T-helper 1 cell treated with Interleukin-12 subunit alpha and Interleukin-12 subunit beta and Interleukin-4 antibody, amounts not matched to agents 30 μg/mL and 1 μg/mL, for 36 hours (primary cell): Measurements from ENCODE around the gene CCDC192.

Source experiments
- H3K27ac Mint-ChIP-seq: one replicate; pipeline ENCODE4 v1.8.0; 2021; ENCODE audit warnings: mild to moderate bottlenecking, mixed read lengths
- H3K27me3 Mint-ChIP-seq: one replicate; pipeline ENCODE4 v1.8.0; 2021; ENCODE audit warnings: low read depth, mixed read lengths
- H3K36me3 Mint-ChIP-seq: one replicate; pipeline ENCODE4 v1.8.0; 2021; ENCODE audit warnings: low read depth, mixed read lengths
- H3K4me1 Mint-ChIP-seq: one replicate; pipeline ENCODE4 v1.8.0; 2021; ENCODE audit warnings: low read depth, mixed read lengths
- H3K4me3 Mint-ChIP-seq: one replicate; pipeline ENCODE4 v1.8.0; 2021; ENCODE audit warnings: mild to moderate bottlenecking, moderate library complexity, mixed read lengths
- H3K9me3 Mint-ChIP-seq: one replicate; pipeline ENCODE4 v1.8.0; 2021; ENCODE audit warnings: mixed read lengths

Gene CCDC192

DNA sequence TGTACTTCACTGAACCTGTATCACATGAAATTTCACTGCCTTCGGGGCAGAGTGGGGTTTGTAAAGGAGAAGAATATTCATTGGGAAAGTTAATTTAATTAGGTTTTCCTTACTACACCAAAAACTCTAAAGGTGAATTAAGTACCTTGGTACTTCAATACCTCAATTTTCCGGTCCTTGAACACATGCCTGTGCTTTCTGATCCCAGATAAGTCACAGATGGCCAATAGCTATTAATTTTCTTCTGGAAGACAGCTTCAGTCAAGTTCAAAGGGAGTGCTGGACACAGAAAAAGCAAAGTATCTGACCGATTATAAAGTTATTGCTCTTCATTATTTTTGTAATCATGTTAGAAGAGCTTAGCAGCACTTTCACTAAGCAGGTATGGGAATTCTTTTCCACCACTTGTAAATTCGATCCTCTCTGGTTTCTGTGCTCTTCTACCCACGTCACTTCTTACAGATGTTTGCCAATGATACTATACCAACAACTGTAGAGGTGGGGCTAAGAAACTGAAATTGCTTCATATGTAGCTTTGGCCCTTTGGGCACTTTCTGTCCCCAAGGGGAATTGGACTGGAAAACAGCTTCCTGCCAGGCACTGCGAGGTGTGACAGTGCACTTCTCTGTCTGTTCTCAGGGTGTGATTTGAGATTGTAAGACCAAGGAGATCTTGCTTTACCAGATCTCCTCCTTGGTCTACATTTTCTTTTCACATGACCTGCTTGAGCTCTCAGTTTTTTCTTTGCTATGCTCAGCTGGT, 164.0 kb downstream of the CCDC192 start:
- no peak overlapping the region for H3K4me3 Mint-ChIP-seq
- H3K9me3 Mint-ChIP-seq = no peaks in the 10 kb centered on the region
- H3K4me1 Mint-ChIP-seq = no peaks in the 10 kb centered on the region
- H3K27me3 Mint-ChIP-seq = peaks cover 14% of the 10 kb centered on the region
- H3K36me3 Mint-ChIP-seq = no peaks in the 10 kb centered on the region
- no peak overlapping the region for H3K27ac Mint-ChIP-seq

DNA sequence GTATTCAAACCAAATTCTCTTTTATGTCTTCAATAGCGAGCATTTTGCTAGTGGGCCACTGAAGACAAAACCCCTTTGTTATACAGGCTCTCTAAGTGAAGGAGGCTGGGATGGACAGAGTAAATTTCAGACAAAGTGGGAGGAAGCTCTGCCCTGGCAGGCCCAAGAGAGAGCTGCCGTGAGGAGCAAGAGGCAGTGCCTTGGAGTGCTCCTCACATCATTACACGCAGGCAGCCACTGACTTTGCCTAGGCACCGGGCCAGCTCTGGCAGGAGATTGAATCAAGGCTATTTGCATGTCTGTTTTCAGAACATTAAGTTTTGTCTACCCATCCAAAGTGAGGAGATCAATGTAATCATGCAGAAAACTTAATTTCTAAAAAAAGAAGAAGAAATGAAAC, 167.7 kb downstream of the CCDC192 start:
- no peak overlapping the region for H3K27ac Mint-ChIP-seq
- H3K27me3 Mint-ChIP-seq = peaks cover 10% of the 10 kb centered on the region
- H3K4me3 Mint-ChIP-seq = no peak overlapping the region
- H3K36me3 Mint-ChIP-seq = no peaks in the 10 kb centered on the region
- H3K4me1 Mint-ChIP-seq = no peaks in the 10 kb centered on the region
- H3K9me3 Mint-ChIP-seq = no peaks in the 10 kb centered on the region

DNA sequence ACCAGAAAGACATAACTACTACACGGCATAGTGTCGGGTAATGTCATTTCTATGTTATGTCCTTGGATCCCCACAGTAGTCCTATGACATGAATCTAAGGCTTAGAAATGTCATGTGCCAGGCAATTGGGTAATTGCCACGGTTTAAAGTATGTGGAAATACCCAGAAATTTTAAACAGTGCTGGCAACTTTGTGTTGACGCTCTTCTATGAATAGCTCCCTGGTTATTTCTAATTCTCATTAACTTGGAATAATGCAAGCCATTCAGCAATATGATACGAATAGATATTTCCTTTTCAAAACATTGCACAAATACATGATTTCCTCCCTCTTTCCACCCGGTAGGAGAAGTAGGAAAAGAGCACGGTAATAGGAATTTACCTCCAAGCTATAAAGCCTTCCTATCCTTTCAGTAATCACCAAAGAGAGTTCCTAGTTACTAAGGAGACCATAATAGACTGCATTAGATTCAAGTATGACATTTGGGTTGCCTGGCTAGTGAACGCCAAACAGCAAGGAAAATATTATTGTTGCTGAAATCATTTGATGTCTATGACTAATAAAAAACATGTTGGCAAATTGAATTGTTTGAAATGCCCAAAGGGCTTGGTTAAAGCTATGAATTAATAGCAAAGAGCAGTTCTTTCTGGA, 168.4 kb downstream of the CCDC192 start:
- Mint-ChIP-seq H3K36me3 (no peaks in the 10 kb centered on the region), H3K27ac (no peak overlapping the region), H3K4me1 (no peaks in the 10 kb centered on the region), H3K9me3 (no peaks in the 10 kb centered on the region), H3K4me3 (no peak overlapping the region), H3K27me3 (peaks cover 7% of the 10 kb centered on the region)

GRCh38 chr5:127872494-127872893, 169.3 kb downstream of the CCDC192 start:
- Mint-ChIP-seq H3K36me3 (no peaks in the 10 kb centered on the region), H3K4me3 (no peak overlapping the region), H3K27ac (no peak overlapping the region), H3K27me3 (peaks cover 4% of the 10 kb centered on the region), H3K9me3 (no peaks in the 10 kb centered on the region), H3K4me1 (no peaks in the 10 kb centered on the region)

GRCh38 chr5:127875235-127876021, 172.2 kb downstream of the CCDC192 start:
- H3K9me3 Mint-ChIP-seq = no peaks in the 10 kb centered on the region
- H3K27me3 Mint-ChIP-seq = peaks cover 10% of the 10 kb centered on the region
- no peak overlapping the region for H3K4me3 Mint-ChIP-seq
- no peaks in the 10 kb centered on the region for H3K36me3 Mint-ChIP-seq
- H3K27ac Mint-ChIP-seq = no peak overlapping the region
- H3K4me1 Mint-ChIP-seq = no peaks in the 10 kb centered on the region

DNA sequence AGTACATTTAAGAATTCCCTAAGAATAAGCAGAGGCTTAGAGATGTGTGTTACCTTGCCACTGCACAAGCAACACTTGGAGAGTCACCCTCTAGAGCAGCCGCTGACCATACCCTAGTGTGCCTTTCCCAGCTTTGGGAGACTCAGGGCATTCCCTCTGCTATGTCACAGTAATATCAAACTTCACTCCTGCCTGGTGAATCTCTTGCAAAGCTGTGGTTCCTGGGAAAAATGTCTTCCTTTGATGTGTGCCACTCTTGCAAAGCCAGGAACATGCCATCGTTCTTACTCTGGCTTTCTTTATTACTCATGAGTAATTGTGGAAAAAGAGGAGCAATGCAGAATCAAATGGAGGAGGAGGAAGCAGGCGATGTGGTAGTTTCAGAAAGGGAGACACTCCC, 173.2 kb downstream of the CCDC192 start:
- Mint-ChIP-seq H3K27ac (no peak overlapping the region), H3K4me3 (no peak overlapping the region), H3K27me3 (peaks cover 10% of the 10 kb centered on the region), H3K9me3 (no peaks in the 10 kb centered on the region), H3K36me3 (no peaks in the 10 kb centered on the region), H3K4me1 (no peaks in the 10 kb centered on the region)

DNA sequence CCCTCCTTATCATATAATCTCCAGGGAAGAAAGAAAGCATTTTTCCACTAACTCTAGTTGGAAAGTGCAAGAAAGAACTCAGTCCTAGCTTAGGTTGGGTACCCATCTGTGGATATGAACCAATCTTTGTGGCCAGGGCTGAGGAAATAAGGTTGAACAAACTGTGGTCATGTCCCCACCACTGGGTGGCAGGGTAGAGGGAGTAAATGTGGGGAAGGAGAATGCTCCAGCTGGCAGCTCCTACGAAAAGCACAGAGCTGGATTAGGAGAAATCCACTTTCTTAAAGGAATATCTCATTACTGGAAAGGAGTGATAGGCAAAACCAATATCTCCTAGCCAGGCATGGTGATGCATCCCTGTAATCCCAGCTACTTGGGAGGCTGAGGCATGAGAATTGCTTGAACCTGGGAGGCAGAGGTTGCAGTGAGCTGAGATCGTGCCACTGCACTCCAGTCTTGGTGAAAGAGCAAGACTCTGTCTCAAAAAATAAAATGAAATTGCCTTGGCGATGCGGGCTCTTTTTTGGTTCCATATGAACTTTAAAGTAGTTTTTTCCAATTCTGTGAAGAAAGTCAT, 175.1 kb downstream of the CCDC192 start:
- Mint-ChIP-seq H3K4me1 (no peaks in the 10 kb centered on the region), H3K9me3 (no peaks in the 10 kb centered on the region), H3K27ac (no peak overlapping the region), H3K27me3 (peaks cover 14% of the 10 kb centered on the region), H3K36me3 (no peaks in the 10 kb centered on the region), H3K4me3 (no peak overlapping the region)

DNA sequence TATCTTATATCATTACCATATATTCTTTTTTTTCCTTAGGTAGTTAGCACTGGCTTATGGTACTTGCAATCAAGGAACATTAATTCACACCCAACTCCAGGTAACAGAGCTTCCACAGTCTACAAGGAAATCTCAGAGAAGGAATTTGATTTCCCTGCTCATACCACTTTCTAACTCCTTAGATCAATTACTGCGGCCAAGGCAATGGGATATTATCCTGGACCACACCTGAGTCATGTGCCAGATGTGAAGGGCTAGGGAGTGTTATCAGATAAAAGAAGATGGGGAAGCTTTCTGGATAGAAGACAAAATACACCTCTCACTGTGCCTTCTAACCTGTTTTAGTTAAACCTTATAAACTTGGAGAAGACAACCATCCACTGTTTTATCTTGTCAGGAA, 181.2 kb downstream of the CCDC192 start:
- no peaks in the 10 kb centered on the region for H3K9me3 Mint-ChIP-seq
- peaks cover 10% of the 10 kb centered on the region for H3K27me3 Mint-ChIP-seq
- no peak overlapping the region for H3K4me3 Mint-ChIP-seq
- no peak overlapping the region for H3K27ac Mint-ChIP-seq
- H3K4me1 Mint-ChIP-seq = no peaks in the 10 kb centered on the region
- no peaks in the 10 kb centered on the region for H3K36me3 Mint-ChIP-seq

GRCh38 chr5:127885176-127885575, 182.0 kb downstream of the CCDC192 start:
- Mint-ChIP-seq H3K4me1 (no peaks in the 10 kb centered on the region), H3K9me3 (no peaks in the 10 kb centered on the region), H3K27me3 (peaks cover 10% of the 10 kb centered on the region), H3K4me3 (no peak overlapping the region), H3K27ac (no peak overlapping the region), H3K36me3 (no peaks in the 10 kb centered on the region)

DNA sequence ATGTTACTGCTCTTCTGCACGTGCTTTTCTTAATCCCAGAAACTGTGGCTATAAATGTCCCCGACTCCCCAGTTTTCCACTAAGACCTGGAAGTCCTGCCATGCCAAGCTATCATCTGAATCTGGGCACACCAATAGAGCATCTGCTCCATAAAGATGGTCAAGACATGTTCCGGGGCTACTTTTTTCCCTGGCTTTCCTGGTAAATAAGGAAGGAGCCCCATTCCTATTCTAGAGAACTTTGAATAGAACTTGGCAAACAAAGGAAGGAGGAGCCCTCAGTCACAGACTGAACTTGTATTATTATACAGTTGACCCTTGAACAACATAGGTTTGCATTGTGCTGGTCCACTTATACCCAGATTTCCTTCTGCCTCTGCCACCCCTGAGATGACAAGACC, 182.9 kb downstream of the CCDC192 start:
- Mint-ChIP-seq H3K27me3 (peaks cover 10% of the 10 kb centered on the region), H3K4me1 (no peaks in the 10 kb centered on the region), H3K36me3 (no peaks in the 10 kb centered on the region), H3K4me3 (no peak overlapping the region), H3K9me3 (no peaks in the 10 kb centered on the region), H3K27ac (no peak overlapping the region)

- Mint-ChIP-seq H3K4me1 (no peaks in the 10 kb centered on the region), H3K9me3 (no peaks in the 10 kb centered on the region), H3K36me3 (no peaks in the 10 kb centered on the region), H3K27ac (no peak overlapping the region), H3K27me3 (peaks cover 5% of the 10 kb centered on the region), H3K4me3 (no peak overlapping the region)
These were observed 184.1 kb downstream of the CCDC192 start for GRCh38 chr5:127887282-127887681.

GRCh38 chr5:127891942-127892341, 188.8 kb downstream of the CCDC192 start:
- H3K9me3 Mint-ChIP-seq = no peaks in the 10 kb centered on the region
- no peaks in the 10 kb centered on the region for H3K4me1 Mint-ChIP-seq
- no peak overlapping the region for H3K27ac Mint-ChIP-seq
- H3K36me3 Mint-ChIP-seq = no peaks in the 10 kb centered on the region
- no peak overlapping the region for H3K4me3 Mint-ChIP-seq
- peaks cover 1% of the 10 kb centered on the region for H3K27me3 Mint-ChIP-seq

DNA sequence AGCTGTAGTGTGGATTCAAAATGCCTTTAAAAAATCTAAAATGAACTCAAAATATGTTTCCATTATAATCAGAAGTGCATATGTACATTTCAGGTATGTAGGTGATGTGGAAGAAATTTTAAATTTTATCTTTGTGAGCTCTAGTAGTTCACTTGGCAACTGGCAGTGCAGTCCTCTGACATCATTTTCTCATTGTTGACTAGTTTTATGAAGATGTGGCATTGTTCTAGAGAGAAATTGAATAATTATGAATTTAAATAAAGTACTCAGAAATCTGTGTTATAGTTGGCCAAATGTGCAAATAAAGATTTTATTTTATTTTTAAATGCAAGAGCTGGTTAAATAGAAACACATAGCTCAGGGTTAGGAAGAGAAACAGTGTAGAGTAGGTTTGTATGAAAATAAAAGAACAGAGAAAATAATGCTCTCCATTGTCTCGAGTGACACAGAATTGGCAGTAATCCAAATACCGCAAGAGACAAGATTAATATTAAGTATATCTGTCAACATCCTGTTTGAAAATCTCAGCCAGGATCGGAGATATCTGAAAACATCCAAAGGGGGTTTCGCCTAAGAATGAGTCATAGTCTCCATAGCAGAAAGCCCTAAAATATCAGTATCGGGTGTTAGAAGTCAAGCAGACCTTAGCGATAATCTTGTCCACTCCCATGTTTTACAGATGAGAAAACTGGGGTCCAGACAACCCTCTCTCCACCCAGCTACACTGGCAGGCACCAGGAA, 189.4 kb downstream of the CCDC192 start:
- H3K36me3 Mint-ChIP-seq = no peaks in the 10 kb centered on the region
- H3K27me3 Mint-ChIP-seq = peaks cover 5% of the 10 kb centered on the region
- no peaks in the 10 kb centered on the region for H3K4me1 Mint-ChIP-seq
- no peaks in the 10 kb centered on the region for H3K9me3 Mint-ChIP-seq
- H3K4me3 Mint-ChIP-seq = no peak overlapping the region
- H3K27ac Mint-ChIP-seq = no peak overlapping the region

GRCh38 chr5:127893232-127893631, 190.0 kb downstream of the CCDC192 start:
- Mint-ChIP-seq H3K4me3 (no peak overlapping the region), H3K4me1 (no peaks in the 10 kb centered on the region), H3K27me3 (peaks cover 5% of the 10 kb centered on the region), H3K27ac (no peak overlapping the region), H3K9me3 (no peaks in the 10 kb centered on the region), H3K36me3 (no peaks in the 10 kb centered on the region)
